ENCODE measurements around the gene CPLX3.

Gene CPLX3

GRCh38 chr15:74843445-74843828 lies 17.0 kb downstream of the CPLX3 start:
- Histone ChIP-seq H4K20me1 (ENCODE audit: insufficient read depth, low read length) (peaks cover 3% of the 10 kb centered on the region; the same call in 1 of the 2 replicates), H3K9ac (ENCODE audit: low read depth, low read length) (peak overlapping the region; percentile 91), H3K4me3 (ENCODE audit: low read depth in 1 of 2, low read length in 2 of 2) (peak overlapping the region; percentile 23 to 69; a peak in 3 of 4 replicates), H3K36me3 (ENCODE audit: insufficient read depth, low read length) (peaks cover 58% of the 10 kb centered on the region), H3K4me1 (ENCODE audit: insufficient read depth, low read length) (peaks cover 36% of the 10 kb centered on the region), H3K27me3 (ENCODE audit: insufficient read depth, low read length, poor library complexity) (no peaks in the 10 kb centered on the region), H2AFZ (ENCODE audit: low read depth, low read length) (peak overlapping the region; percentile 78), H3K9me3 (ENCODE audit: insufficient read depth, low read length, severe bottlenecking) (no peaks in the 10 kb centered on the region), H3K27ac (ENCODE audit: low read length) (peak overlapping the region; percentile 86), H3K79me2 (ENCODE audit: insufficient read depth, low read length) (peaks cover 15% of the 10 kb centered on the region), H3K4me2 (ENCODE audit: insufficient read depth, low read length) (peak overlapping the region; percentile 69)
- TF ChIP-seq EZH2 (IDR thresholded peaks at IDR 0.05; ENCODE audit: borderline replicate concordance, low read depth, low read length, severe bottlenecking) (no peak), CTCF (IDR thresholded peaks at IDR 0.05; ENCODE audit: borderline replicate concordance, extremely low read depth, low read length, poor library complexity, severe bottlenecking) (no peak)
- DNase-seq (no peak), ATAC-seq (ENCODE audit: insufficient read depth, low read depth) (no peak)

- Histone ChIP-seq H3K4me3 (ENCODE audit: low read depth in 1 of 2, low read length in 2 of 2) (peak overlapping the region; percentile 23 to 69; a peak in 3 of 4 replicates), H3K9me3 (ENCODE audit: insufficient read depth, low read length, severe bottlenecking) (no peaks in the 10 kb centered on the region), H3K9ac (ENCODE audit: low read depth, low read length) (peak overlapping the region; percentile 91), H2AFZ (ENCODE audit: low read depth, low read length) (peak overlapping the region; percentile 78; the same call in 1 of the 2 replicates), H3K79me2 (ENCODE audit: insufficient read depth, low read length) (peaks cover 15% of the 10 kb centered on the region), H3K27me3 (ENCODE audit: insufficient read depth, low read length, poor library complexity) (no peaks in the 10 kb centered on the region), H3K36me3 (ENCODE audit: insufficient read depth, low read length) (peaks cover 59% of the 10 kb centered on the region), H3K27ac (ENCODE audit: low read length) (peak overlapping the region; percentile 86), H3K4me1 (ENCODE audit: insufficient read depth, low read length) (peaks cover 36% of the 10 kb centered on the region), H3K4me2 (ENCODE audit: insufficient read depth, low read length) (peak overlapping the region; percentile 69), H4K20me1 (ENCODE audit: insufficient read depth, low read length) (peaks cover 3% of the 10 kb centered on the region; the same call in 1 of the 2 replicates)
- TF ChIP-seq CTCF (IDR thresholded peaks at IDR 0.05; ENCODE audit: borderline replicate concordance, extremely low read depth, low read length, poor library complexity, severe bottlenecking) = no peak
- no peak for TF ChIP-seq EZH2 (IDR thresholded peaks at IDR 0.05; ENCODE audit: borderline replicate concordance, low read depth, low read length, severe bottlenecking)
- DNase-seq = no peak
- no peak for ATAC-seq (ENCODE audit: insufficient read depth, low read depth)
Measured at GRCh38 chr15:74843891-74844299, 17.5 kb downstream of the CPLX3 start.

- Histone ChIP-seq H3K9ac (ENCODE audit: low read depth, low read length) (peak overlapping the region; percentile 91), H3K4me3 (ENCODE audit: low read depth in 1 of 2, low read length in 2 of 2) (no peak overlapping the region), H2AFZ (ENCODE audit: low read depth, low read length) (no peak overlapping the region), H4K20me1 (ENCODE audit: insufficient read depth, low read length) (peaks cover 3% of the 10 kb centered on the region; the same call in 1 of the 2 replicates), H3K36me3 (ENCODE audit: insufficient read depth, low read length) (peaks cover 52% of the 10 kb centered on the region), H3K4me2 (ENCODE audit: insufficient read depth, low read length) (peak overlapping the region; percentile 69; the same call in 1 of the 2 replicates), H3K9me3 (ENCODE audit: insufficient read depth, low read length, severe bottlenecking) (no peaks in the 10 kb centered on the region), H3K27ac (ENCODE audit: low read length) (peak overlapping the region; percentile 86; the same call in 1 of the 2 replicates), H3K4me1 (ENCODE audit: insufficient read depth, low read length) (peaks cover 36% of the 10 kb centered on the region), H3K79me2 (ENCODE audit: insufficient read depth, low read length) (peaks cover 15% of the 10 kb centered on the region), H3K27me3 (ENCODE audit: insufficient read depth, low read length, poor library complexity) (no peaks in the 10 kb centered on the region)
- DNase-seq (no peak), ATAC-seq (ENCODE audit: insufficient read depth, low read depth) (no peak)
- no peak for TF ChIP-seq CTCF (IDR thresholded peaks at IDR 0.05; ENCODE audit: borderline replicate concordance, extremely low read depth, low read length, poor library complexity, severe bottlenecking)
- no peak for TF ChIP-seq EZH2 (IDR thresholded peaks at IDR 0.05; ENCODE audit: borderline replicate concordance, low read depth, low read length, severe bottlenecking)
Measured at GRCh38 chr15:74844319-74845207, 18.1 kb downstream of the CPLX3 start.

Data from DND-41 (cell line).